GM18951 (cell line): Measurements from ENCODE around the gene SSBP2.

Experiments
- POLR2A ChIP-seq: IDR thresholded peaks from 4 replicates; pipeline ENCODE4 v1.6.1; 2011; ENCODE audit warnings: mild to moderate bottlenecking; ENCODE audit not compliant: insufficient read length, insufficient read depth; ENCODE audit errors: extremely low read depth
- in situ Hi-C: fragments of 300-500 bp; cut with MboI; formaldehyde crosslinking; loops from one replicate; pipeline ENCODE4 v1.12.0; 2022; ENCODE audit warnings: low sequenced_read_pairs, mixed read lengths, inconsistent platforms; ENCODE audit not compliant: unreplicated experiment

The SSBP2 gene

GRCh38 chr5:81520769-81521168, 230.1 kb downstream of the SSBP2 start:
- in situ Hi-C loops, result loop anchor here (25.0 kb wide), 2 partner anchors 317 to 717 kb away; no protein-coding TSS in a partner anchor
- TF ChIP-seq POLR2A, result no peak

GRCh38 chr5:81519217-81519905, 231.5 kb downstream of the SSBP2 start:
- TF ChIP-seq POLR2A, result no peak
- in situ Hi-C loops, result loop anchor here (25.0 kb wide), 2 partner anchors 318 to 718 kb away; no protein-coding TSS in a partner anchor

- in situ Hi-C loops, result loop anchor here (25.0 kb wide), 2 partner anchors 320 to 720 kb away; no protein-coding TSS in a partner anchor
- TF ChIP-seq POLR2A, result no peak
Measured at GRCh38 chr5:81517462-81517861, 233.4 kb downstream of the SSBP2 start.

- in situ Hi-C loops, result loop anchor here (25.0 kb wide), 2 partner anchors 321 to 721 kb away; no protein-coding TSS in a partner anchor
- no peak for TF ChIP-seq POLR2A
Measured at GRCh38 chr5:81516091-81516490, 234.8 kb downstream of the SSBP2 start.

GRCh38 chr5:81513982-81514381, 236.9 kb downstream of the SSBP2 start:
- no peak for TF ChIP-seq POLR2A
- in situ Hi-C loops, result loop anchor here (25.0 kb wide), 2 partner anchors 323 to 723 kb away; no protein-coding TSS in a partner anchor

- in situ Hi-C loops, result loop anchor here (25.0 kb wide), 2 partner anchors 324 to 724 kb away; no protein-coding TSS in a partner anchor
Measured at GRCh38 chr5:81513473-81513872, 237.4 kb downstream of the SSBP2 start.

GRCh38 chr5:81506900-81507588, 243.9 kb downstream of the SSBP2 start:
- TF ChIP-seq POLR2A, result no peak
- in situ Hi-C loops, result loop anchor here (25.0 kb wide), 2 partner anchors 330 to 730 kb away; no protein-coding TSS in a partner anchor

More at GRCh38 chr5:81513473-81513872, 237.4 kb downstream of the SSBP2 start:
- no peak for TF ChIP-seq POLR2A

- in situ Hi-C loops, result loop anchor here (25.0 kb wide), 2 partner anchors 331 to 731 kb away; no protein-coding TSS in a partner anchor
- TF ChIP-seq POLR2A, result no peak
Measured at GRCh38 chr5:81506378-81506777, 244.5 kb downstream of the SSBP2 start.

GRCh38 chr5:81505672-81506071, 245.2 kb downstream of the SSBP2 start:
- in situ Hi-C loops, result loop anchor here (25.0 kb wide), 2 partner anchors 332 to 732 kb away; no protein-coding TSS in a partner anchor
- no peak for TF ChIP-seq POLR2A

GRCh38 chr5:81503602-81504001, 247.3 kb downstream of the SSBP2 start:
- in situ Hi-C loops, result loop anchor here (25.0 kb wide), 2 partner anchors 334 to 734 kb away; no protein-coding TSS in a partner anchor

GRCh38 chr5:81495286-81495685, 255.6 kb downstream of the SSBP2 start:
- TF ChIP-seq POLR2A, result no peak
- in situ Hi-C loops, result no loop called here

GRCh38 chr5:81488862-81489261, 262.0 kb downstream of the SSBP2 start:
- TF ChIP-seq POLR2A, result no peak
- in situ Hi-C loops, result no loop called here

- TF ChIP-seq POLR2A, result no peak
- in situ Hi-C loops, result no loop called here
Measured at GRCh38 chr5:81486711-81487110, 264.2 kb downstream of the SSBP2 start.
